HEK293T (cell line): ENCODE results near the gene HOXC4.

Experiments
- FOXM1 ChIP-seq: fragments of 450-650 bp; IDR thresholded peaks from 2 replicates; pipeline ENCODE4 v1.6.1; 2017; ENCODE audit warnings: mild to moderate bottlenecking, borderline replicate concordance
- SP1 ChIP-seq: fragments of 450-650 bp; IDR thresholded peaks from 2 replicates; pipeline ENCODE4 v1.6.1; 2017
- TARDBP ChIP-seq: fragments of 450-650 bp; IDR thresholded peaks from 2 replicates; pipeline ENCODE4 v1.6.1; 2016

- no peak for TF ChIP-seq SP1
- TF ChIP-seq FOXM1: no peak
- TF ChIP-seq TARDBP: no peak
These were observed 28.8 kb downstream of the HOXC4 start for GRCh38 chr12:54082397-54082892.
